Lung (tissue), 12 donors: Measurements from ENCODE around the gene PARD3. TPM values are rescaled to one million over a fixed set of nuclear protein-coding genes. Genes with fewer than 3 reads are reported as not detected.

ENCODE experiments used
- ATAC-seq: fragments of 200-7000 bp; cut with Tn5 transposase; one replicate; pipeline ENCODE4 v1.9.1; 2020; ENCODE audit warnings: moderate number of reproducible peaks; ENCODE audit not compliant: insufficient read depth, low FRiP score
- DNase-seq, 3 donors: peaks; one replicate each; pipeline ENCODE4 v3.0.0-alpha.2; 2013 to 2017
- H3K27ac ChIP-seq, 2 donors: one replicate each; pipeline ENCODE4 v1.5.1; 2013; ENCODE audit warnings: mild to moderate bottlenecking in 2 of 2, moderate library complexity in 2 of 2, control low read depth in 1 of 2, inconsistent platforms in 1 of 2, low read depth in 1 of 2, low read length in 1 of 2
- H3K27me3 ChIP-seq, 3 donors: one replicate each; pipeline ENCODE4 v1.5.1; 2013; ENCODE audit warnings: low read length in 2 of 3; ENCODE audit not compliant: control insufficient read depth in 3 of 3, insufficient read depth in 3 of 3
- H3K36me3 ChIP-seq, 4 donors: one replicate each; pipeline ENCODE4 v1.5.1; 2013; ENCODE audit warnings: low read length in 4 of 4, mild to moderate bottlenecking in 1 of 4, moderate library complexity in 1 of 4; ENCODE audit not compliant: control insufficient read depth in 4 of 4, insufficient read depth in 4 of 4
- H3K4me1 ChIP-seq, 5 donors: one replicate each; pipeline ENCODE4 v1.5.1; 2013; ENCODE audit warnings: low read length in 5 of 5, mild to moderate bottlenecking in 2 of 5, moderate library complexity in 1 of 5; ENCODE audit not compliant: control insufficient read depth in 5 of 5, insufficient read depth in 5 of 5
- H3K4me3 ChIP-seq: one replicate; pipeline ENCODE4 v1.5.1; 2013; ENCODE audit warnings: mild to moderate bottlenecking, control low read depth, moderate library complexity
- H3K9ac ChIP-seq, 2 donors: one replicate each; pipeline ENCODE4 v1.5.1; 2013; ENCODE audit warnings: low read length in 2 of 2, control low read depth in 1 of 2; ENCODE audit not compliant: insufficient read depth in 1 of 2
- H3K9me3 ChIP-seq, 4 donors: one replicate each; pipeline ENCODE4 v1.5.1; 2013; ENCODE audit warnings: low read length in 3 of 4, mild to moderate bottlenecking in 1 of 4, moderate library complexity in 1 of 4; ENCODE audit not compliant: control insufficient read depth in 4 of 4, insufficient read depth in 3 of 4
- CTCF ChIP-seq: IDR thresholded peaks from 2 replicates; pipeline ENCODE4 v1.5.1; 2012; ENCODE audit warnings: mild to moderate bottlenecking; ENCODE audit errors: control extremely low read depth, extremely low read depth
- WGBS, 2 donors: extraction: QIAGEN DNeasy Blood & Tissue Kit; methylation state at CpG; one replicate each; pipeline ENCODE4 v1.1.7; 2013; 5-methylcytosine and 5-hydroxymethylcytosine counted together
- polyA plus RNA-seq, 2 donors: library from polyadenylated mRNA; stranded (reverse); fragments of 200-250 nt; gene quantifications; one replicate each; pipeline ENCODE4 v1.2.1, GENCODE V29; 2013
- total RNA-seq, 2 donors: library from RNA; depleted of rRNA in 1 of 2; stranded (reverse); fragments of >200 nt in 1 of 2; gene quantifications; one replicate each; pipeline ENCODE4 v1.2.1, GENCODE V29; 2014 to 2021
- donor health status: control.
- donor health status: control.
- donor health status: Bipolar disorder and iron deficiency.
- donor health status: healthy.
- donor health status: DM: yes; HTN: yes; CAD: no.

PARD3 gene
- total and polyA plus RNA-seq, 4 donors: 10.3 to 69.2 (median 27.6) TPM

- Histone ChIP-seq H3K9me3 (no peaks in the 10 kb centered on the region), H3K36me3 (peaks cover 0 to 2% (median 0%) of the 10 kb centered on the region in 4 donors), H3K9ac (no peak overlapping the region), H3K4me3 (no peak overlapping the region), H3K4me1 (peaks cover 4 to 10% (median 9%) of the 10 kb centered on the region in 5 donors), H3K27me3 (no peaks in the 10 kb centered on the region), H3K27ac (no peak overlapping the region)
- ATAC-seq: no peak
- TF ChIP-seq CTCF: no peak
- WGBS, 2 donors: 82 to 90% methylated on average over 4 of the region's 4 CpGs
- no peak for DNase-seq
These were observed 16.4 kb downstream of the PARD3 start for GRCh38 chr10:34798654-34799053.

GRCh38 chr10:34797155-34797554, 17.9 kb downstream of the PARD3 start:
- Histone ChIP-seq H3K36me3 (peaks cover 0 to 2% (median 0%) of the 10 kb centered on the region in 4 donors), H3K9me3 (no peaks in the 10 kb centered on the region), H3K4me3 (no peak overlapping the region), H3K9ac (no peak overlapping the region), H3K27ac (no peak overlapping the region), H3K27me3 (no peaks in the 10 kb centered on the region), H3K4me1 (peaks cover 4 to 11% (median 10%) of the 10 kb centered on the region in 5 donors)
- ATAC-seq (no peak), DNase-seq (no peak)
- 91 to 94% methylated on average over 6 of the region's 6 CpGs for WGBS, 2 donors
- no peak for TF ChIP-seq CTCF

GRCh38 chr10:34796133-34796532, 19.0 kb downstream of the PARD3 start:
- no peak overlapping the region for H3K4me3 ChIP-seq
- ATAC-seq (no peak), DNase-seq (no peak)
- H3K9me3 ChIP-seq: no peaks in the 10 kb centered on the region
- H3K4me1 ChIP-seq: peaks cover 6 to 14% (median 8%) of the 10 kb centered on the region in 5 donors
- 89 to 90% methylated on average over 1 of the region's 1 CpG for WGBS, 2 donors
- H3K9ac ChIP-seq: no peak overlapping the region
- TF ChIP-seq CTCF: no peak
- H3K27me3 ChIP-seq: no peaks in the 10 kb centered on the region
- peaks cover 0 to 2% (median 0%) of the 10 kb centered on the region in 4 donors for H3K36me3 ChIP-seq
- no peak overlapping the region for H3K27ac ChIP-seq

- Histone ChIP-seq H3K9me3 (no peaks in the 10 kb centered on the region), H3K4me3 (no peak overlapping the region), H3K4me1 (peaks cover under 1 to 18% (median 4%) of the 10 kb centered on the region in 5 donors), H3K9ac (no peak overlapping the region), H3K27me3 (no peaks in the 10 kb centered on the region), H3K36me3 (peaks cover 0 to 2% (median 0%) of the 10 kb centered on the region in 4 donors), H3K27ac (no peak overlapping the region)
- TF ChIP-seq CTCF: no peak
- WGBS, 2 donors: 96 to 97% methylated on average over 6 of the region's 6 CpGs
- DNase-seq (no peak), ATAC-seq (no peak)
These were observed 19.8 kb downstream of the PARD3 start for GRCh38 chr10:34795334-34795733.
